IMR-90 (cell line): ENCODE results near the gene DPP10. TPM values are rescaled to one million over a fixed set of nuclear protein-coding genes. Genes with fewer than 3 reads are reported as not detected.

Experiments used
- ATAC-seq: fragments of 200-7000 bp; cut with Tn5 transposase; 2 replicates; pipeline ENCODE4 v1.9.1; 2020; ENCODE audit warnings: low read depth, mild to moderate bottlenecking, moderate library complexity
- BruUV-seq: library from RNA; stranded (reverse); fragments of 400-500 nt; replicated peaks from 2 replicates; lab custom pipeline; 2021; lab: Mats Ljungman, UMichigan
- CTCF ChIA-PET: fragments of 300-600 bp; formaldehyde crosslinking; extraction: SDS; loops from one replicate; lab custom pipeline; 2021; ENCODE audit warnings: antibody characterized with exemption; lab: Yijun Ruan, JAX
- POLR2A ChIA-PET: fragments of 300-600 bp; sonication (Branson Sonifier 250); formaldehyde crosslinking; loops from one replicate; lab custom pipeline; 2022; ENCODE audit warnings: antibody characterized with exemption; ENCODE audit not compliant: unreplicated experiment; lab: Charles Lee
- DNase-seq: peaks from one replicate; pipeline ENCODE4 v3.0.0; 2013
- H2AFZ ChIP-seq: replicated peaks from 2 replicates; pipeline ENCODE3; 2013; ENCODE audit warnings: low read length, mild to moderate bottlenecking; ENCODE audit not compliant: poor library complexity
- H2AK5ac ChIP-seq: 2 replicates; pipeline ENCODE4 v1.6.1; 2013; ENCODE audit warnings: low read depth, low read length, inconsistent platforms
- H2AK9ac ChIP-seq: replicated peaks from 2 replicates; pipeline ENCODE3; 2013; ENCODE audit warnings: mild to moderate bottlenecking, low read depth, low read length, moderate library complexity; ENCODE audit not compliant: poor library complexity
- H2BK120ac ChIP-seq: 2 replicates; pipeline ENCODE4 v1.6.1; 2013; ENCODE audit warnings: low read depth, low read length, inconsistent platforms
- H2BK15ac ChIP-seq: 3 replicates; pipeline ENCODE4 v1.6.1; 2013; ENCODE audit warnings: low read depth, low read length, inconsistent platforms
- H2BK20ac ChIP-seq: 2 replicates; pipeline ENCODE4 v1.6.1; 2013; ENCODE audit warnings: low read depth, mild to moderate bottlenecking, inconsistent platforms, low read length, moderate library complexity
- H2BK5ac ChIP-seq: 2 replicates; pipeline ENCODE4 v1.6.1; 2013; ENCODE audit warnings: mild to moderate bottlenecking, low read depth, low read length, inconsistent platforms; ENCODE audit not compliant: poor library complexity, severe bottlenecking
- H3K14ac ChIP-seq: replicated peaks from 2 replicates; pipeline ENCODE4 v1.6.1; 2013; ENCODE audit warnings: low read depth, low read length, inconsistent platforms
- H3K18ac ChIP-seq: 2 replicates; pipeline ENCODE4 v1.6.1; 2013; ENCODE audit warnings: low read depth, low read length, control low read depth
- H3K23ac ChIP-seq: 2 replicates; pipeline ENCODE4 v1.6.1; 2013; ENCODE audit warnings: low read depth, low read length, inconsistent platforms
- H3K27ac ChIP-seq: 2 replicates; pipeline ENCODE4 v1.5.1; 2013; ENCODE audit warnings: mild to moderate bottlenecking, control low read depth, low read length; ENCODE audit not compliant: insufficient read depth
- H3K27me3 ChIP-seq: 2 replicates; pipeline ENCODE4 v1.6.1; 2013; ENCODE audit warnings: low read length; ENCODE audit not compliant: control insufficient read depth, insufficient read depth
- H3K36me3 ChIP-seq: 2 replicates; pipeline ENCODE4 v1.6.1; 2013; ENCODE audit warnings: low read length, mixed read lengths; ENCODE audit not compliant: control insufficient read depth, insufficient read depth
- H3K4ac ChIP-seq: 2 replicates; pipeline ENCODE4 v1.6.1; 2013; ENCODE audit warnings: low read depth, low read length, inconsistent platforms
- H3K4me1 ChIP-seq: 2 replicates; pipeline ENCODE4 v1.6.1; 2013; ENCODE audit warnings: low read length, mixed read lengths; ENCODE audit not compliant: control insufficient read depth, insufficient read depth
- H3K4me2 ChIP-seq: 2 replicates; pipeline ENCODE4 v1.6.1; 2013; ENCODE audit warnings: low read depth, mild to moderate bottlenecking, control low read depth, low read length, moderate library complexity
- H3K4me3 ChIP-seq: 2 replicates; pipeline ENCODE4 v1.5.1; 2013; ENCODE audit warnings: low read depth, mild to moderate bottlenecking, control low read depth, low read length, moderate library complexity; ENCODE audit not compliant: insufficient read depth
- H3K56ac ChIP-seq: 2 replicates; pipeline ENCODE4 v1.6.1; 2013; ENCODE audit warnings: low read length, inconsistent platforms; ENCODE audit not compliant: insufficient read depth; ENCODE audit errors: extremely low read depth
- H3K79me1 ChIP-seq, 2 experiments: 2 replicates each; pipeline ENCODE4 v1.6.1; 2013; ENCODE audit warnings: low read length in 2 of 2, inconsistent platforms in 1 of 2, low read depth in 1 of 2
- H3K9ac ChIP-seq: 2 replicates; pipeline ENCODE4 v1.6.1; 2013; ENCODE audit warnings: low read depth, low read length, control low read depth
- H3K9me1 ChIP-seq: 2 replicates; pipeline ENCODE4 v1.6.1; 2013; ENCODE audit warnings: low read length, inconsistent platforms; ENCODE audit not compliant: insufficient read depth
- H3K9me3 ChIP-seq: 2 replicates; pipeline ENCODE4 v1.6.1; 2013; ENCODE audit warnings: low read length; ENCODE audit not compliant: control insufficient read depth, insufficient read depth
- H4K20me1 ChIP-seq: 2 replicates; pipeline ENCODE4 v1.6.1; 2013; ENCODE audit warnings: low read length, inconsistent platforms; ENCODE audit not compliant: insufficient read depth
- H4K5ac ChIP-seq: 2 replicates; pipeline ENCODE4 v1.6.1; 2013; ENCODE audit warnings: mild to moderate bottlenecking, low read depth, low read length, control low read depth
- H4K8ac ChIP-seq, 2 experiments: 2 replicates each; pipeline ENCODE4 v1.6.1; 2013; ENCODE audit warnings: low read depth in 2 of 2, low read length in 2 of 2, control low read depth in 1 of 2, inconsistent platforms in 1 of 2
- H4K91ac ChIP-seq: 2 replicates; pipeline ENCODE4 v1.6.1; 2013; ENCODE audit warnings: low read depth, low read length, inconsistent platforms; ENCODE audit not compliant: insufficient read depth
- BHLHE40 ChIP-seq: fragments of 150-350 bp; IDR thresholded peaks from 2 replicates; pipeline ENCODE4 v1.6.1; 2016; ENCODE audit warnings: mild to moderate bottlenecking, low read depth, low read length
- CEBPB ChIP-seq: IDR thresholded peaks from 2 replicates; pipeline ENCODE4 v1.6.1; 2012; ENCODE audit warnings: low read depth, low read length, improper control_type of control experiment
- CHD1 ChIP-seq: IDR thresholded peaks from 2 replicates; pipeline ENCODE4 v1.6.1; 2012; ENCODE audit warnings: low read depth, low read length, improper control_type of control experiment
- CTCF ChIP-seq: conservative IDR thresholded peaks from 2 replicates; pipeline ENCODE4 v1.5.1; 2012; ENCODE audit warnings: mild to moderate bottlenecking, low read depth, low read length, improper control_type of control experiment
- ELK1 ChIP-seq: fragments of 150-350 bp; IDR thresholded peaks from 2 replicates; pipeline ENCODE4 v1.6.1; 2016; ENCODE audit warnings: low read depth, mild to moderate bottlenecking, low read length, moderate library complexity, borderline replicate concordance
- FOS ChIP-seq: fragments of 150-350 bp; IDR thresholded peaks from 2 replicates; pipeline ENCODE4 v1.6.1; 2016; ENCODE audit warnings: low read depth, low read length
- MAFK ChIP-seq: IDR thresholded peaks from 2 replicates; pipeline ENCODE4 v1.6.1; 2012; ENCODE audit warnings: low read depth, low read length, improper control_type of control experiment
- MAZ ChIP-seq: IDR thresholded peaks from 2 replicates; pipeline ENCODE4 v1.6.1; 2012; ENCODE audit warnings: low read depth, mild to moderate bottlenecking, low read length, improper control_type of control experiment, moderate library complexity, borderline replicate concordance
- MXI1 ChIP-seq: IDR thresholded peaks from 2 replicates; pipeline ENCODE4 v1.6.1; 2012; ENCODE audit warnings: low read depth, mild to moderate bottlenecking, low read length, moderate library complexity, borderline replicate concordance
- POLR2A ChIP-seq: IDR thresholded peaks from 2 replicates; pipeline ENCODE4 v1.6.1; 2012; ENCODE audit warnings: mild to moderate bottlenecking, low read depth, low read length
- RCOR1 ChIP-seq: IDR thresholded peaks from 2 replicates; pipeline ENCODE4 v1.6.1; 2012; ENCODE audit warnings: mild to moderate bottlenecking, low read length, improper control_type of control experiment; ENCODE audit not compliant: insufficient replicate concordance
- RFX5 ChIP-seq: IDR thresholded peaks from 2 replicates; pipeline ENCODE4 v1.8.0; 2012; ENCODE audit warnings: low read depth, mild to moderate bottlenecking, low read length, moderate library complexity
- SMC3 ChIP-seq: fragments of 150-350 bp; IDR thresholded peaks from 2 replicates; pipeline ENCODE4 v1.6.1; 2016; ENCODE audit warnings: low read depth, mild to moderate bottlenecking, antibody characterized with exemption, low read length, moderate library complexity
- WGBS, 2 experiments: methylation state at CpG; one replicate each; pipeline versions ENCODE4 v1.1.5 to v1.1.7; 2013; ENCODE audit warnings: missing lambda C conversion rate in 2 of 2; ENCODE audit not compliant: insufficient read length in 1 of 2; ENCODE audit errors: extremely low coverage in 2 of 2; 5-methylcytosine and 5-hydroxymethylcytosine counted together
- dilution Hi-C: fragments of 300-500 bp; cut with HindIII; formaldehyde crosslinking; loops from one replicate; pipeline ENCODE4 v1.14.3; 2018; ENCODE audit warnings: low sequenced_read_pairs; ENCODE audit not compliant: unreplicated experiment
- in situ Hi-C: fragments of 300-500 bp; cut with MboI; formaldehyde crosslinking; loops from 3 replicates; pipeline ENCODE4 v1.14.3; 2019; ENCODE audit warnings: low sequenced_read_pairs, inconsistent platforms, mixed read lengths
- intact Hi-C: fragments of 100-400 bp; cut with micrococcal nuclease; formaldehyde crosslinking; loops from 2 replicates; pipeline ENCODE4 v1.10.0; 2022
- polyA plus RNA-seq, 3 experiments: library from polyadenylated mRNA; depleted of rRNA; stranded (reverse); fragments of >200 nt; gene quantifications; 2 replicates each; pipeline ENCODE4 v1.2.3, GENCODE V29; 2012; ENCODE audit warnings: low replicate concordance in 1 of 3
- total RNA-seq: library from RNA; depleted of rRNA; stranded (reverse); fragments of >200 nt; gene quantifications from 2 replicates; pipeline ENCODE4 v1.2.3, GENCODE V29; 2012

The DPP10 gene
- total and polyA plus RNA-seq, 2 of the 4 experiments (the other 2 are of a cell fraction) = not detected

- Histone ChIP-seq H3K27ac (no peak overlapping the region), H3K9me3 (no peaks in the 10 kb centered on the region), H2BK15ac (no peak overlapping the region), H3K4me3 (no peak overlapping the region), H2AK9ac (no peak overlapping the region), H3K18ac (no peak overlapping the region), H3K56ac (no peak overlapping the region), H3K4me1 (no peaks in the 10 kb centered on the region), H2BK120ac (no peak overlapping the region), H4K91ac (no peak overlapping the region), H2AFZ (no peak overlapping the region), H4K5ac (no peak overlapping the region), H3K4ac (no peak overlapping the region), H4K20me1 (no peaks in the 10 kb centered on the region), H3K79me1 (no peaks in the 10 kb centered on the region), H3K9ac (no peak overlapping the region), H3K36me3 (no peaks in the 10 kb centered on the region), H3K23ac (no peak overlapping the region), H2BK5ac (no peak overlapping the region), H3K27me3 (no peaks in the 10 kb centered on the region; the same call in 1 of the 2 replicates), H3K14ac (no peak overlapping the region), H2AK5ac (no peak overlapping the region), H4K8ac (no peak overlapping the region), H3K9me1 (no peaks in the 10 kb centered on the region), H3K4me2 (no peak overlapping the region), H2BK20ac (no peak overlapping the region)
- TF ChIP-seq POLR2A (no peak), CEBPB (no peak), MAZ (no peak), MAFK (no peak), MXI1 (no peak), RFX5 (no peak), ELK1 (no peak), FOS (no peak), SMC3 (no peak), RCOR1 (no peak), CHD1 (no peak), CTCF (no peak), BHLHE40 (no peak)
- CTCF ChIA-PET = no interaction called here
- intact Hi-C loops = no loop called here
- in situ Hi-C loops = no loop called here
- POLR2A ChIA-PET = no interaction called here
- no peak for ATAC-seq
- BruUV-seq = no TSS peak
- dilution Hi-C loops = no loop called here
- no peak for DNase-seq
- 6% methylated on average over 16 of the region's 86 CpGs; no CpG with 5 or more reads in 1 of the 2 experiments for WGBS, 2 experiments
Measured at GRCh38 chr2:115161081-115161770, 718.8 kb downstream of the DPP10 start.
